ENCODE measurements around the gene IQCM.

Gene IQCM

DNA sequence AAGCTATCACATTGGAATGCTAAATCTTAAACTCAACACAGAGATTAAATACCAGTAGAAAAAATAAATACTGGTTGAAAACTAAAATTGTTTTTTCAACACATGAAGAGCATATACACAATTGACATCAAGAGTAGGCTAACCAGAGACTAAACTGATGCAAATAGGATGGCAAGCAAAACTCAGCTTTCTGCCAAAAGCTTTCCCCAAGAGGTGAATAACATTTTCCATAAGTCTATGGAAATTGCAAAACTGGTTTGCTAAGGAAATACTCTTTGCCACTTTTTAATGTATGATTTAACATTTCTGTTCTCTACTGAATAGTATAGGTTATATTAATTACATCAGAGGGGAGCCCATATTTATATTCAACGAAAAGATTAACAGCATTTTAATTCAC lies 23.8 kb downstream of the IQCM start:
- POLR2A ChIA-PET: no interaction called here
- no peak for DNase-seq (ENCODE audit: extremely low spot score)
- no peak for TF ChIP-seq SP1 (IDR thresholded peaks at IDR 0.05)
- no peak for TF ChIP-seq SUZ12 (IDR thresholded peaks at IDR 0.05)
- no peak for TF ChIP-seq FOXM1 (IDR thresholded peaks at IDR 0.05; ENCODE audit: borderline replicate concordance)
- no peak for TF ChIP-seq NFRKB (IDR thresholded peaks at IDR 0.05)
- TF ChIP-seq ZNF384 (IDR thresholded peaks at IDR 0.05): no peak
- no peak for TF ChIP-seq HDGF (IDR thresholded peaks at IDR 0.05; ENCODE audit: borderline replicate concordance)
- no peak for TF ChIP-seq ELF4 (IDR thresholded peaks at IDR 0.05)
- TF ChIP-seq FOXA1 (IDR thresholded peaks at IDR 0.05): no peak
- no peak for TF ChIP-seq PKNOX1 (IDR thresholded peaks at IDR 0.05)
- no peak for TF ChIP-seq CTBP1 (IDR thresholded peaks at IDR 0.05; ENCODE audit: borderline replicate concordance)
- TF ChIP-seq TARDBP (IDR thresholded peaks at IDR 0.05): no peak
- no peak for TF ChIP-seq BHLHE40 (IDR thresholded peaks at IDR 0.05; ENCODE audit: borderline replicate concordance)
- no peak for TF ChIP-seq L3MBTL2 (conservative IDR thresholded peaks at IDR 0.05)
- TF ChIP-seq FOXK2 (IDR thresholded peaks at IDR 0.05): no peak
- TF ChIP-seq LEF1 (IDR thresholded peaks at IDR 0.05; ENCODE audit: borderline replicate concordance): no peak
- TF ChIP-seq ARNT (IDR thresholded peaks at IDR 0.05): no peak
- CTCF ChIA-PET: no interaction called here

GRCh38 chr4:149790172-149790907 lies 25.3 kb downstream of the IQCM start:
- DNase-seq (ENCODE audit: extremely low spot score): no peak
- TF ChIP-seq LEF1 (IDR thresholded peaks at IDR 0.05; ENCODE audit: borderline replicate concordance): no peak
- TF ChIP-seq FOXK2 (IDR thresholded peaks at IDR 0.05): no peak
- TF ChIP-seq FOXA1 (IDR thresholded peaks at IDR 0.05): no peak
- TF ChIP-seq ZNF384 (IDR thresholded peaks at IDR 0.05): no peak
- no peak for TF ChIP-seq PKNOX1 (IDR thresholded peaks at IDR 0.05)
- TF ChIP-seq BHLHE40 (IDR thresholded peaks at IDR 0.05; ENCODE audit: borderline replicate concordance): no peak
- TF ChIP-seq ELF4 (IDR thresholded peaks at IDR 0.05): no peak
- no peak for TF ChIP-seq CTBP1 (IDR thresholded peaks at IDR 0.05; ENCODE audit: borderline replicate concordance)
- no peak for TF ChIP-seq FOXM1 (IDR thresholded peaks at IDR 0.05; ENCODE audit: borderline replicate concordance)
- TF ChIP-seq SUZ12 (IDR thresholded peaks at IDR 0.05): no peak
- no peak for TF ChIP-seq SP1 (IDR thresholded peaks at IDR 0.05)
- TF ChIP-seq ARNT (IDR thresholded peaks at IDR 0.05): no peak
- TF ChIP-seq NFRKB (IDR thresholded peaks at IDR 0.05): no peak
- TF ChIP-seq L3MBTL2 (conservative IDR thresholded peaks at IDR 0.05): no peak
- ChIA-PET CTCF (no interaction called here), POLR2A (no interaction called here)

GRCh38 chr4:149788300-149788699 lies 27.3 kb downstream of the IQCM start:
- no peak for TF ChIP-seq LEF1 (IDR thresholded peaks at IDR 0.05; ENCODE audit: borderline replicate concordance)
- no peak for TF ChIP-seq FOXA1 (IDR thresholded peaks at IDR 0.05)
- no peak for TF ChIP-seq SP1 (IDR thresholded peaks at IDR 0.05)
- TF ChIP-seq FOXM1 (IDR thresholded peaks at IDR 0.05; ENCODE audit: borderline replicate concordance): no peak
- TF ChIP-seq ZNF384 (IDR thresholded peaks at IDR 0.05): no peak
- TF ChIP-seq BHLHE40 (IDR thresholded peaks at IDR 0.05; ENCODE audit: borderline replicate concordance): no peak
- no peak for TF ChIP-seq PKNOX1 (IDR thresholded peaks at IDR 0.05)
- TF ChIP-seq TARDBP (IDR thresholded peaks at IDR 0.05): no peak
- no peak for TF ChIP-seq FOXK2 (IDR thresholded peaks at IDR 0.05)
- no peak for TF ChIP-seq ELF4 (IDR thresholded peaks at IDR 0.05)
- TF ChIP-seq ARNT (IDR thresholded peaks at IDR 0.05): no peak
- no peak for TF ChIP-seq HDGF (IDR thresholded peaks at IDR 0.05; ENCODE audit: borderline replicate concordance)
- TF ChIP-seq NFRKB (IDR thresholded peaks at IDR 0.05): no peak
- no peak for TF ChIP-seq SUZ12 (IDR thresholded peaks at IDR 0.05)
- TF ChIP-seq L3MBTL2 (conservative IDR thresholded peaks at IDR 0.05): no peak
- TF ChIP-seq CTBP1 (IDR thresholded peaks at IDR 0.05; ENCODE audit: borderline replicate concordance): no peak
- DNase-seq (ENCODE audit: extremely low spot score): no peak
- ChIA-PET CTCF (interaction anchor here (0.5 kb wide), 1 partner anchor 188 kb away, joined by 4 read pairs; no protein-coding TSS in a partner anchor), POLR2A (no interaction called here)

- POLR2A ChIA-PET: no interaction called here
- CTCF ChIA-PET: no interaction called here
- TF ChIP-seq ARNT (IDR thresholded peaks at IDR 0.05) (no peak), ELF4 (IDR thresholded peaks at IDR 0.05) (no peak), HDGF (IDR thresholded peaks at IDR 0.05; ENCODE audit: borderline replicate concordance) (no peak), PKNOX1 (IDR thresholded peaks at IDR 0.05) (no peak), L3MBTL2 (conservative IDR thresholded peaks at IDR 0.05) (no peak), BHLHE40 (IDR thresholded peaks at IDR 0.05; ENCODE audit: borderline replicate concordance) (no peak), FOXK2 (IDR thresholded peaks at IDR 0.05) (no peak), LEF1 (IDR thresholded peaks at IDR 0.05; ENCODE audit: borderline replicate concordance) (no peak)
- no peak for DNase-seq (ENCODE audit: extremely low spot score)
These were observed 29.8 kb downstream of the IQCM start for GRCh38 chr4:149785696-149786431.

- CTCF ChIA-PET: no interaction called here
- no peak for TF ChIP-seq L3MBTL2 (conservative IDR thresholded peaks at IDR 0.05)
- TF ChIP-seq FOXA1 (IDR thresholded peaks at IDR 0.05): no peak
- DNase-seq (ENCODE audit: extremely low spot score): no peak
- POLR2A ChIA-PET: no interaction called here
These were observed 31.6 kb downstream of the IQCM start for GRCh38 chr4:149784018-149784417.
